Activated T-cell treated with anti-CD3 and anti-CD28 coated beads for 4 hours (primary cell): ENCODE data around the gene EFCAB6.

ENCODE experiments used
- DNase-seq: peaks from one replicate; pipeline ENCODE4 v3.0.0-alpha.2; 2020

The EFCAB6 gene

GRCh38 chr22:43812149-43812842 is at the start of gene EFCAB6:
EFCAB6 (minus strand) TSS chr22:43812305; CDS start chr22:43782318, 29,987 bp downstream.
- DNase-seq = peak; percentile 88

GRCh38 chr22:43861529-43861928 is 49.4 kb upstream of the EFCAB6 start:
- no peak for DNase-seq

GRCh38 chr22:43860831-43861230 is 48.7 kb upstream of the EFCAB6 start:
- no peak for DNase-seq

DNA sequence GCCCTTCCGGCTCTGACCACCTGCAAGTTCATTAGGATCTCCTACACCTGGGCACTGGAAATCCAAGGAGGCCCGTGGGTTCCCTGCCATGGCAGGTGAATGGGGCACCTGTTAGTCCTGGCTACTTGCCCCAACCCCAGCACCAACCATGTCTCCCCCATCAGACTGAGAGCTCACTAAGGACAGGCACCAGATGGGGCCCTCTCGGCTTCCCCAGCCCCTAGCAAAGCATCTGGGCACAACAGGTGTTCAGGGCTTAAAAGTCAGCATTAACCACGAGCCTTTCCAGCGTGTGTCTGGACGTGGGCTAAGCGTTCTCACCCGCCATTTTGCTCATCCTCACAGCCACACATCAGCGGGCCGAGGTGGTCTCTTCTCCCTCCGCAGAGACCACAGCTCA is 48.0 kb upstream of the EFCAB6 start:
- DNase-seq = no peak

GRCh38 chr22:43859621-43860020 is 47.5 kb upstream of the EFCAB6 start:
- DNase-seq = no peak

DNA sequence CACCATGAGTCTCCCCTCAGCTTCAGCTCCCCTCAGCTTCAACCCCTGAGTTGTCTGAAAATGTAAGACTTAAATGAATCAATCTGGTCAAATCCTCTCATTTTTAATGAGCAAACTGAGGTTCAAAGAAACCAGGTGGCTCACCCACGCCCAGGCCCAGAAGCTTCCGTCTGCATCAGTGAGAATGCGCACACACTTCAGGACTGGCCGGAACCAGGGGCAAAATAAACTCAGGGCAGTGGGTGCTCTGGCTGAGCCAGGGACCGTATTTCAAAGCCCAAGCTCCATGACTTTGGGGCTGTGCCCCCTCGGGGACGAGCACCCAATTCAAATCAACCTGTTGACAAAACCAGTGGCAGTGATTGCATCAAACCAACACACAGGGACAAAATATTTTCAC is 47.1 kb upstream of the EFCAB6 start:
- no peak for DNase-seq

- DNase-seq = no peak
Measured at GRCh38 chr22:43858156-43858895, 46.2 kb upstream of the EFCAB6 start.

DNA sequence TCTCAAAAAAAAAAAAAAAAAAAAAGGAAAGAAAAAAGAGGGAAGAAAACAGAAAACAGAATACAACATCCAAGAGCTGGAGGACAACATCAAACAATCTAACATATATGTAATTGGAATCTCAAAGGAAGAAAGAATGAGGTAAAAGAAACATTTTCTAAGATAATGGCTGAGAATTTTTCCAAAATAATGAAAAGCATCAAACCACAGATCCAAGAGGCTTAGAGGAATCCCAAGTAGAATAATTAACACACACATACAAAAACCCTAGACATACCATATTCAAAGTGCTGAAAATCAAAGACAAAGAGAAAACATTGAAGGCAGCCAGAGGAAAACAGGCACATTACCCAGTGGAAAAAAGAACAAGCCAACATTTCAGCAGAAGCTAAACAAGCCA is 45.3 kb upstream of the EFCAB6 start:
- DNase-seq = no peak

- no peak for DNase-seq
Measured at GRCh38 chr22:43855431-43855830, 43.3 kb upstream of the EFCAB6 start.

GRCh38 chr22:43854786-43855271 is 42.7 kb upstream of the EFCAB6 start:
- no peak for DNase-seq

DNA sequence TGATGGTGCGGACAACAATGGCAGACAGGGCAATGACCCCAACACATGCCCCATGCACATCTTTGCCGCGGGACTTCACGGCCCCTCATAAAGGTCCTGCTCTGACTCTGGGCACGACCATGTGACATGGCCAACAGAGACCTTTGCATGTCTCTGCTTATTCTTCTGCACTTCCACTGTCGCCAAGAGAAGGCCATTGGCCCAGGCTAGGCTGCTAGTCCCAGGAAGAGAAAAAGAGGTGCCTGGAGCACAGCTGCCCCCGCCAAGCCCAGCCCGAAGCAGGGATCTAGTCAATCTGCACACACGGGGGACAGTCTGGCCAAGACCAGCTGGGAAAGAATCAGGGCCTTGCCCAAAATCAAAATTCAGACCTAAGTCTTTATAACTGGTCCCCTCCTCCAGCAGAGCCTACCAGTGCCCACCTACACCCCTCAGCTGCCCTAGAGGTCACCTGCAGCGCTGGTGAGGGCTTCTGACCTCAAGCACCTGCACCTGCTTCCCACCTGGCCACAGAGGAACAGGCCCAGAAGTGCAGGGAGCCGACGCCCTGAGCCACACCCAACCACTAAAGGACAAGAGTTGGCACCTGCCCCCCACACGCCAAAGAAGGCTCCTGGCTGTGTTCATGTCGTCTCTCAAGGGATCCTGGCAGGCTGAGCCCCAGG is 42.1 kb upstream of the EFCAB6 start:
- no peak for DNase-seq

DNA sequence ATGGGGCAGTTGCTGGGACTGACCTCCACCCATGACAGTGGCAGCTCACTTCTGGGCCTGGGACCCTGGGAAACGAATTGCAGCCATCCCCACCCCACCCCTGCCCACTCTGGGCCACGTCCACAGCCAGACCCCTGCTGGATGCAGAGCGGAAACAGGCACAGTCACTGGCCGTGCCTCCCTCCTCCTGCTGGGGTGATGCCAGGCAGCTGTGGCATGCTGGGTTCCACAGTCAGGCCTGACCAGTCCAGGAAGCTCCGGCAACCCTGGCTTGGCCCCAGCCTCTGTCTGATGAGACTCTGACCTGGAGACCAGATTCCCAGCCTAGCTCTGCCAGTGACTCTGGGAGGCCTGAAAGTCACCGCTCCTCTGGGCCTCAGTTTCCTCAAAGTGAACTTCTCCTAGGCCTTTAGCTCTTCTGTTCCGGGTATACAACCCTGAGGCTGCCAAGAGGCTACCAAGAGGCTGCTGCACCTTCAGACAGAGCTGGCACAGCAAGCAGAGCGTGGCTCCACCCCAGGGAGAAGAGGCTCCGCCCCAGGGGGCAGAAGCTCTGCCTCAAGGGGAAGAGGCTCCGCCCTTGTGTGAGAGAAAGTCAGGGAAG is 41.3 kb upstream of the EFCAB6 start:
- no peak for DNase-seq

- no peak for DNase-seq
Measured at GRCh38 chr22:43852573-43853327, 40.6 kb upstream of the EFCAB6 start.

GRCh38 chr22:43851979-43852307 is 39.8 kb upstream of the EFCAB6 start:
- DNase-seq = no peak

GRCh38 chr22:43851058-43851978 is 39.2 kb upstream of the EFCAB6 start:
- DNase-seq = no peak

- DNase-seq = no peak
Measured at GRCh38 chr22:43850529-43850928, 38.4 kb upstream of the EFCAB6 start.

DNA sequence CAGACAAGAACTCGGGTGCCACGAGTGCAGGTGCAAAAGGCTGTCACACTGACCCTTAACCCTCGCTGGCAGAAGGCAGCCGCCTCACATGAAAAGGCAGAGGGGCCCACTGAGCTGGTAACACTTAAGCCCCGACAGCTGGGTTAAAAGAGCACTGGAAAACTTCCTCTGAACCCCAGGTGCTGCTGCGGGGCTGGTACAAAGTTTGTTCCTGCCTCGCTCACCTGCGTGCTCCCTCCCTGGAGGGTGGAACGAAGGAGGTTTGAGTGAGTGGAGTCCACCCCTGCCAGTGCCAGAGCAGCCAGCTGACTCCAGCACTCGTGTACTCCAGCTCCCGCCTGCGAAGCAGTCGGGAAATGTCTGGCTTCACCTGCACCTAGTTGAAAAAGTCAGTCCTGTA is 37.6 kb upstream of the EFCAB6 start:
- no peak for DNase-seq

DNA sequence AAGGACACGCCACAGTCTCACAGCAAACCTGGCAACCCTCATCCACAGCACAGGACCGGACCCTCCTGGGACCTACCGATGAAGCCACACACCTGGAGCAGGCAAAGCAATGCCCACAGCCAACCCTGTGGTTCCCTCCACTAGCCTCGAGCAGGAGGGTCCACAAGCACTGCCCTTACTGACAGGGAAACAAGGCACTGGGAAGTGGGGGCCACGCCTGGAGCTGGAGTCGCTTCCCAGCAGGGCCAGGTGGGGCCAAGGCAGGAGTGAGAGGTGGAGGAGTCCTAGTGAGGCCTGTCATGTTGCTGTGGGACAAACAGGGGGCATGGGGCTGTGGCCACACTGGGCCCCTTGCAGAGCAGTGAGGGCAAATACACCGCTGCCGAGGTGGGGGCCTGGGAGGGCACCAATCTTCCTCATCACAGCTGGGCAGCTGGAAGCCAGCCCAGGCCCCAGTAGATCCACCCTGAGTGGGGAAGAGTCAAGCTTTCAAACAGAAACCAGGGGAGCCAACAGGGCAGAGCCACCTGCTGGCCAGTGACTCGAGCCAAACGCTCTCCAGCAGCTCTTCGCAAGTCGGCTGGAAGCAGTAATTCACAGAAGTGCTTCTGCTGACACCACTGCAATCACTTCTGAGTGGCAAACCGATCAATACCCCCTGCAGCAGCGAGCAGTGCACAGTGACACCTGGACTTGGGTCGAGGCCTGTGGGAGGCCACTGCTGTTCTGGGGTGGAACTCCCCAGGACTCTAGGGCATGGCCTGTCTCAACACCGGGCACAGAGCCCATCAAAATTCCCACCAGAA is 36.5 kb upstream of the EFCAB6 start:
- no peak for DNase-seq

GRCh38 chr22:43847376-43848289 is 35.5 kb upstream of the EFCAB6 start:
- DNase-seq = no peak

DNA sequence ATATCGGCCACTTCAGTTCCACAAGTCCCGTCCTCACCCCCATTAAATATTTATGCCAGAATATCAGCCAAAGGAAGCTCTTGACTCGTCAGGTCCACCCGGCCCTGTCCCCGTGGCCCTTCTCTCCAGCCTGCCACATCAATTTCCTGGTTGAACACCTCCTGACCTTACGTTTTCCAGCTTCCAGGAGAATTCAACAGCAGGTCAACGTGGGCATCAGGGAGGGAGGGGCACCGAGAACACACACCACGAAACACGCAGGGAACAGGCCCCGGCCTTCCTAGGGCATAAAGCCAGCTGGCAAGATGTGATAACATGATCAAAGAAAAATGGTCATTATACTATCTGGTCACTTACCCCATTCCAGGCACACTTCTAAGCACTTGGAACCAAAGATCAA is 34.9 kb upstream of the EFCAB6 start:
- no peak for DNase-seq
